NCI-H82 treated with DMSO at 0.1 percent for 48 hours (cell line): ENCODE measurements around the gene CDH1.

Source experiments
- DNase-seq: peaks from one replicate; lab custom pipeline; 2025; ENCODE audit not compliant: unreplicated experiment; lab: John Stamatoyannopoulos, UW

The CDH1 gene

GRCh38 chr16:68731637-68732036 lies 5.5 kb upstream of the CDH1 start:
- DNase-seq: no peak

- DNase-seq: no peak
These were observed 4.9 kb upstream of the CDH1 start for GRCh38 chr16:68732042-68732680.

- DNase-seq: no peak
These were observed 4.2 kb upstream of the CDH1 start for GRCh38 chr16:68732741-68733399.

GRCh38 chr16:68733570-68733969 lies 3.5 kb upstream of the CDH1 start:
- DNase-seq: no peak

GRCh38 chr16:68734782-68735181 lies 2.3 kb upstream of the CDH1 start:
- DNase-seq: no peak

GRCh38 chr16:68736561-68736960 lies 531 bp upstream of the CDH1 start:
- no peak for DNase-seq

GRCh38 chr16:68737730-68738629 lies 888 bp downstream of the CDH1 start:
- no peak for DNase-seq

- DNase-seq: no peak
These were observed 3.0 kb downstream of the CDH1 start for GRCh38 chr16:68739964-68740627.

GRCh38 chr16:68740628-68741346 lies 3.7 kb downstream of the CDH1 start:
- DNase-seq: no peak

- DNase-seq: no peak
These were observed 6.6 kb downstream of the CDH1 start for GRCh38 chr16:68743664-68744063.

GRCh38 chr16:68744744-68745280 lies 7.7 kb downstream of the CDH1 start:
- DNase-seq: no peak

GRCh38 chr16:68746951-68747350 lies 9.9 kb downstream of the CDH1 start:
- no peak for DNase-seq

- DNase-seq: no peak
These were observed 12.3 kb downstream of the CDH1 start for GRCh38 chr16:68749432-68749831.

- no peak for DNase-seq
These were observed 13.2 kb downstream of the CDH1 start for GRCh38 chr16:68750193-68750695.

- DNase-seq: no peak
These were observed 14.1 kb downstream of the CDH1 start for GRCh38 chr16:68751160-68751559.

GRCh38 chr16:68752602-68753001 lies 15.5 kb downstream of the CDH1 start:
- DNase-seq: no peak

GRCh38 chr16:68754084-68754792 lies 17.1 kb downstream of the CDH1 start:
- DNase-seq: no peak

GRCh38 chr16:68756239-68756915 lies 19.3 kb downstream of the CDH1 start:
- DNase-seq: no peak

GRCh38 chr16:68757625-68757935 lies 20.5 kb downstream of the CDH1 start:
- no peak for DNase-seq
